Activated CD4-positive, alpha-beta T cell treated with anti-CD3 and anti-CD28 coated beads for 4 hours (primary cell): ENCODE data around the gene GALNT2.

Experiments
- DNase-seq, 2 donors: peaks; one replicate each; pipeline ENCODE4 v3.0.0-alpha.2; 2020

GALNT2 gene

GRCh38 chr1:230219174-230220067, 152.4 kb downstream of the GALNT2 start:
- no peak for DNase-seq

GRCh38 chr1:230220478-230220877, 153.4 kb downstream of the GALNT2 start:
- DNase-seq, result no peak

- DNase-seq, result no peak
These were observed 153.9 kb downstream of the GALNT2 start for GRCh38 chr1:230220907-230221306.

- no peak for DNase-seq
These were observed 155.6 kb downstream of the GALNT2 start for GRCh38 chr1:230222678-230223077.

- DNase-seq, result no peak
These were observed 157.3 kb downstream of the GALNT2 start for GRCh38 chr1:230224101-230224960.

GRCh38 chr1:230226007-230226800, 159.2 kb downstream of the GALNT2 start:
- no peak for DNase-seq

GRCh38 chr1:230226814-230227213, 159.8 kb downstream of the GALNT2 start:
- DNase-seq, result no peak

- no peak for DNase-seq
These were observed 161.3 kb downstream of the GALNT2 start for GRCh38 chr1:230228236-230228897.

- DNase-seq, result no peak
These were observed 163.2 kb downstream of the GALNT2 start for GRCh38 chr1:230230273-230230672.

GRCh38 chr1:230230948-230231773, 164.1 kb downstream of the GALNT2 start:
- no peak for DNase-seq

- no peak for DNase-seq
These were observed 164.7 kb downstream of the GALNT2 start for GRCh38 chr1:230231774-230232145.

GRCh38 chr1:230232371-230232771, 165.3 kb downstream of the GALNT2 start:
- DNase-seq, result no peak

GRCh38 chr1:230233786-230234185, 166.7 kb downstream of the GALNT2 start:
- no peak for DNase-seq

- DNase-seq, result no peak
These were observed 168.8 kb downstream of the GALNT2 start for GRCh38 chr1:230235876-230236275.

GRCh38 chr1:230236301-230237008, 169.4 kb downstream of the GALNT2 start:
- no peak for DNase-seq

- DNase-seq, result no peak
These were observed 170.0 kb downstream of the GALNT2 start for GRCh38 chr1:230237009-230237370.

GRCh38 chr1:230237805-230238204, 170.8 kb downstream of the GALNT2 start:
- DNase-seq, result no peak

GRCh38 chr1:230240446-230241086, 173.5 kb downstream of the GALNT2 start:
- no peak for DNase-seq

- DNase-seq, result no peak
These were observed 175.3 kb downstream of the GALNT2 start for GRCh38 chr1:230242326-230242725.

- no peak for DNase-seq
These were observed 176.1 kb downstream of the GALNT2 start for GRCh38 chr1:230243146-230243545.
